Panc1 (cell line): ENCODE results near the gene SLC10A2.

ENCODE experiments used
- POLR2AphosphoS5 ChIP-seq: IDR thresholded peaks from 2 replicates; pipeline ENCODE4 v1.6.1; 2012; ENCODE audit warnings: mild to moderate bottlenecking, low read depth, low read length, moderate library complexity
- TCF7L2 ChIP-seq: IDR thresholded peaks from 2 replicates; pipeline ENCODE4 v1.6.1; 2011; ENCODE audit warnings: mild to moderate bottlenecking, low read depth, low read length, inconsistent platforms
- TF ChIP-seq, protein P1 (sequence below): fragments of 450-650 bp; IDR thresholded peaks from 2 replicates; pipeline ENCODE4 v1.5.1; 2017; ENCODE audit warnings: mild to moderate bottlenecking

- TF ChIP-seq, protein P1, sequence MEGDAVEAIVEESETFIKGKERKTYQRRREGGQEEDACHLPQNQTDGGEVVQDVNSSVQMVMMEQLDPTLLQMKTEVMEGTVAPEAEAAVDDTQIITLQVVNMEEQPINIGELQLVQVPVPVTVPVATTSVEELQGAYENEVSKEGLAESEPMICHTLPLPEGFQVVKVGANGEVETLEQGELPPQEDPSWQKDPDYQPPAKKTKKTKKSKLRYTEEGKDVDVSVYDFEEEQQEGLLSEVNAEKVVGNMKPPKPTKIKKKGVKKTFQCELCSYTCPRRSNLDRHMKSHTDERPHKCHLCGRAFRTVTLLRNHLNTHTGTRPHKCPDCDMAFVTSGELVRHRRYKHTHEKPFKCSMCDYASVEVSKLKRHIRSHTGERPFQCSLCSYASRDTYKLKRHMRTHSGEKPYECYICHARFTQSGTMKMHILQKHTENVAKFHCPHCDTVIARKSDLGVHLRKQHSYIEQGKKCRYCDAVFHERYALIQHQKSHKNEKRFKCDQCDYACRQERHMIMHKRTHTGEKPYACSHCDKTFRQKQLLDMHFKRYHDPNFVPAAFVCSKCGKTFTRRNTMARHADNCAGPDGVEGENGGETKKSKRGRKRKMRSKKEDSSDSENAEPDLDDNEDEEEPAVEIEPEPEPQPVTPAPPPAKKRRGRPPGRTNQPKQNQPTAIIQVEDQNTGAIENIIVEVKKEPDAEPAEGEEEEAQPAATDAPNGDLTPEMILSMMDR, result no peak
- TF ChIP-seq TCF7L2, result no peak
- no peak for TF ChIP-seq POLR2AphosphoS5
These were observed 4.1 kb downstream of the SLC10A2 start for GRCh38 chr13:103062079-103062478.
